AG04449 (cell line): ENCODE data around the gene ADAMTS14.

ENCODE experiments used
- CTCF ChIA-PET: fragments of 350-600 bp; formaldehyde crosslinking; extraction: SDS; loops from one replicate; lab custom pipeline; 2021; ENCODE audit warnings: antibody characterized with exemption; lab: Yijun Ruan, JAX
- POLR2A ChIA-PET: fragments of 400-600, 350-600 bp; formaldehyde crosslinking; extraction: SDS; loops from one replicate; lab custom pipeline; 2020; ENCODE audit warnings: antibody characterized with exemption, inconsistent platforms; lab: Yijun Ruan, JAX
- DNase-seq: peaks from one replicate; pipeline ENCODE4 v3.0.0-alpha.2; 2010; ENCODE audit warnings: low read depth, low spot score
- H3K4me3 ChIP-seq: 2 replicates; pipeline ENCODE4 v1.5.1; 2011; ENCODE audit warnings: low read depth, mild to moderate bottlenecking, control low read depth, low read length
- CTCF ChIP-seq: IDR thresholded peaks from one replicate; pipeline ENCODE4 v1.5.1; 2011; ENCODE audit warnings: mild to moderate bottlenecking, moderate library complexity, low read length, control low read depth, inconsistent platforms; ENCODE audit not compliant: insufficient read depth; ENCODE audit errors: missing control alignments

Gene ADAMTS14

GRCh38 chr10:70657041-70657440, 15.3 kb upstream of the ADAMTS14 start:
- TF ChIP-seq CTCF: no peak
- POLR2A ChIA-PET: interaction anchor here (1.2 to 1.5 kb wide), 3 partner anchors 8 to 105 kb away, joined by 5 to 16 read pairs (median 11); no protein-coding TSS in a partner anchor
- CTCF ChIA-PET: interaction anchor here (1.2 to 1.4 kb wide), 2 partner anchors 37 to 102 kb away, joined by 3 read pairs; no protein-coding TSS in a partner anchor
- H3K4me3 ChIP-seq: no peak overlapping the region
- no peak for DNase-seq

- no peak for TF ChIP-seq CTCF
- ChIA-PET CTCF (interaction anchor here (0.6 to 1.3 kb wide), 3 partner anchors 15 to 109 kb away, joined by 3 to 5 read pairs (median 3); no protein-coding TSS in a partner anchor), POLR2A (no interaction called here)
- H3K4me3 ChIP-seq: no peak overlapping the region
- no peak for DNase-seq
Measured at GRCh38 chr10:70658582-70659136, 13.6 kb upstream of the ADAMTS14 start.

GRCh38 chr10:70659306-70659705, 13.0 kb upstream of the ADAMTS14 start:
- no peak overlapping the region for H3K4me3 ChIP-seq
- ChIA-PET POLR2A (no interaction called here), CTCF (interaction anchor here (0.9 kb wide), 1 partner anchor 21 kb away, joined by 3 read pairs; no protein-coding TSS in a partner anchor)
- DNase-seq: no peak
- TF ChIP-seq CTCF: no peak

GRCh38 chr10:70660722-70661121, 11.6 kb upstream of the ADAMTS14 start:
- H3K4me3 ChIP-seq: no peak overlapping the region
- ChIA-PET CTCF (no interaction called here), POLR2A (no interaction called here)
- DNase-seq: no peak
- TF ChIP-seq CTCF: no peak

- no peak for DNase-seq
- ChIA-PET POLR2A (no interaction called here), CTCF (interaction anchor here (0.8 to 1.1 kb wide), 2 partner anchors 11 to 97 kb away, joined by 3 read pairs; partner anchors contain the start of gene ADAMTS14)
- no peak overlapping the region for H3K4me3 ChIP-seq
- TF ChIP-seq CTCF: no peak
Measured at GRCh38 chr10:70661623-70662361, 10.5 kb upstream of the ADAMTS14 start.
